Neural progenitor cell (in vitro differentiated cells): ENCODE data around the gene RELT.

Experiments used
- EZH2phosphoT487 ChIP-seq: fragments of 200-600 bp; sonication (generic); IDR thresholded peaks from 2 replicates; pipeline ENCODE4 v1.6.1; 2017; ENCODE audit warnings: antibody characterized with exemption
- TF ChIP-seq, protein P1 (sequence below): fragments of 200-600 bp; sonication (generic); IDR thresholded peaks from 2 replicates; pipeline ENCODE4 v1.5.1; 2017; ENCODE audit warnings: antibody characterized with exemption, mild to moderate bottlenecking

- TF ChIP-seq EZH2phosphoT487, result no peak
- TF ChIP-seq, protein P1, sequence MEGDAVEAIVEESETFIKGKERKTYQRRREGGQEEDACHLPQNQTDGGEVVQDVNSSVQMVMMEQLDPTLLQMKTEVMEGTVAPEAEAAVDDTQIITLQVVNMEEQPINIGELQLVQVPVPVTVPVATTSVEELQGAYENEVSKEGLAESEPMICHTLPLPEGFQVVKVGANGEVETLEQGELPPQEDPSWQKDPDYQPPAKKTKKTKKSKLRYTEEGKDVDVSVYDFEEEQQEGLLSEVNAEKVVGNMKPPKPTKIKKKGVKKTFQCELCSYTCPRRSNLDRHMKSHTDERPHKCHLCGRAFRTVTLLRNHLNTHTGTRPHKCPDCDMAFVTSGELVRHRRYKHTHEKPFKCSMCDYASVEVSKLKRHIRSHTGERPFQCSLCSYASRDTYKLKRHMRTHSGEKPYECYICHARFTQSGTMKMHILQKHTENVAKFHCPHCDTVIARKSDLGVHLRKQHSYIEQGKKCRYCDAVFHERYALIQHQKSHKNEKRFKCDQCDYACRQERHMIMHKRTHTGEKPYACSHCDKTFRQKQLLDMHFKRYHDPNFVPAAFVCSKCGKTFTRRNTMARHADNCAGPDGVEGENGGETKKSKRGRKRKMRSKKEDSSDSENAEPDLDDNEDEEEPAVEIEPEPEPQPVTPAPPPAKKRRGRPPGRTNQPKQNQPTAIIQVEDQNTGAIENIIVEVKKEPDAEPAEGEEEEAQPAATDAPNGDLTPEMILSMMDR, result no peak
Measured at GRCh38 chr11:73430326-73430725, 54.1 kb downstream of the RELT start.
